ENCODE results near the gene CFDP1.

Gene CFDP1

DNA sequence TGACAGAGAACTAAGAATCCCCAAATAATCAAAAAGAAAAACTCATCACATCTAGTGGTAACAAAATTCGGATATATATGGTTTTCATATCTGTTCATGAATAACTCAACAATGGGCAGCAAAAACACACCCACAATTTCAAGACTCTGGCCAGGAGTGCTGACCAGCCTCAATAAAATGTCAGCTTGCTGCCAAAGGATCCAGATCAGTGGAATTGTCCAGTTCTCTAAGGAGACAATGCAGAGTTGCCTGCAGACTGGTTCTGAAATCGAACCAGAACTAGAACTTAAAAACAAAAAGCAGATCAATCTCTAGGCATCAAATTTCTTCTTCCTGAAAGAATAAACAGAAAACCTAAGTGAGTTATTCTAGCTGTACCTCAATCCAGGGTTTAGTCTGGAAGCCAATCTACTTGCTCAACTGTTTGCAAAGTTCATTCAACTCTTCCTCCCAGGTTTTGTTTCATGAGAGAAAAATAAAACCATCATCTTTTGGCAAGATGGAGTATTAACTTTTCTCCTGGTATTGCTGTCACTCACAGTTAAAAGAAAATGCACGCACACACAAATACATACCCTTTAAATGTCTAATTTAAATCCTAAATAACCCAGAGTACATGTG lies 61.0 kb downstream of the CFDP1 start:
- no peak for DNase-seq (ENCODE audit: low spot score)

- no peak for DNase-seq (ENCODE audit: low spot score)
These were observed 62.1 kb downstream of the CFDP1 start for GRCh38 chr16:75371171-75371570.

GRCh38 chr16:75364286-75364791 lies 69.0 kb downstream of the CFDP1 start:
- no peak for DNase-seq (ENCODE audit: low spot score)

GRCh38 chr16:75362846-75363245 lies 70.5 kb downstream of the CFDP1 start:
- no peak for DNase-seq (ENCODE audit: low spot score)

DNA sequence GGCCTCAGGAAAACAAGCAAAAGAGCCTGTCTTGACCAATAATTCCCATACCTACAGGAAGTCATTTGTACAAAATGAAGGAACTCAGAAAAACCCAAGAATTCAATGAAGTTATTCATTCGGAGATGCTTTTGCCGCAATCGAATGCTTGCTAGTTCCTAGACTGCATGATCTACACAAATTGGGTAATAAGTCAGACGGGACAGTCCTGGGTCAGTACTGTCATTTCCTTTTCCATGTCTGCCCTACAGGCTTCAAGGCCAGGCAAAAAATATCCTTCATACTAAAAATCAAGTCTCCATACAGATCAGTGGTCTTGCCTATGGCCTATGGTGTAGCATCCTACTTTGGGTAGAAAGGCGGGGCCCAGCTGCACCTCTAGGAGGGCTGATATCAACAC lies 71.4 kb downstream of the CFDP1 start:
- DNase-seq (ENCODE audit: low spot score), result no peak

GRCh38 chr16:75354170-75354569 lies 79.1 kb downstream of the CFDP1 start:
- no peak for DNase-seq (ENCODE audit: low spot score)

DNA sequence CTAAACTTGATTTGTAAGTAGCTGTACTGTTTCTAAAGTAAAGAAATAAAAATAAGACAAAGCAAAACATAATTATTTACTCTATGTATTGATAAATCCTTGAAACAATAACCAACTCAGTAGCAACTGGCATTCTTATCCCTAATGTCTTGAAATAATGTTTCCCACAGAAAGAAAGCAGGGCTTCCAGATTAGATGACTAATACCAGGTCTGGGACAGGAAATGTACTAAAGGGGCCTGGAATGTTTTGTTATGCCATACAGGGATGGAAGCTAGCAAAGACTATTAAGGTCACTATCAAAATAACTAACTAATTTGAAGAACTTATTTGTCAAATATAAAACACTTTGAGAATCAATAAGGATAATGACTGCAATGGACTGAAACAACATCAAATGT lies 82.1 kb downstream of the CFDP1 start:
- no peak for DNase-seq (ENCODE audit: low spot score)

GRCh38 chr16:75345711-75346110 lies 87.6 kb downstream of the CFDP1 start:
- no peak for DNase-seq (ENCODE audit: low spot score)

DNA sequence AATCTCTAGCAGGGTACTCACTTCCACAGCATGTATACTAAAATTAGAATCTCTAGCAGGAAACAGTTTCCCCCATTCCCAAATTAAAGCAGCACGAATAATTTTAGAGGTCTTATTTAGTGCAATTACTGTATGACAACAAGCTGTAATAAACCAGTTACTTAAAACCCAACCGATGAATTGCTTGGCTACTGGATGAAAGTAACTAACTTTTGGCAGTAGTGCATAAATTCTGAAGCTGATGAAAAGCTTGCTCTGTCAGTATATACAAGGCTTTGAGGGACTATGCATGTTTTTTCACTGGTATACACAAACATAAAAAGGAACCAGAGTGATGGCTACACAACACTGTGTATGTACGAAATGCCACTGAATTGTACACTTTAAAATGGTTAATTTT lies 89.4 kb downstream of the CFDP1 start:
- DNase-seq (ENCODE audit: low spot score), result no peak

GRCh38 chr16:75343286-75343685 lies 90.0 kb downstream of the CFDP1 start:
- DNase-seq (ENCODE audit: low spot score), result no peak

- no peak for DNase-seq (ENCODE audit: low spot score)
These were observed 90.9 kb downstream of the CFDP1 start for GRCh38 chr16:75342308-75342811.

DNA sequence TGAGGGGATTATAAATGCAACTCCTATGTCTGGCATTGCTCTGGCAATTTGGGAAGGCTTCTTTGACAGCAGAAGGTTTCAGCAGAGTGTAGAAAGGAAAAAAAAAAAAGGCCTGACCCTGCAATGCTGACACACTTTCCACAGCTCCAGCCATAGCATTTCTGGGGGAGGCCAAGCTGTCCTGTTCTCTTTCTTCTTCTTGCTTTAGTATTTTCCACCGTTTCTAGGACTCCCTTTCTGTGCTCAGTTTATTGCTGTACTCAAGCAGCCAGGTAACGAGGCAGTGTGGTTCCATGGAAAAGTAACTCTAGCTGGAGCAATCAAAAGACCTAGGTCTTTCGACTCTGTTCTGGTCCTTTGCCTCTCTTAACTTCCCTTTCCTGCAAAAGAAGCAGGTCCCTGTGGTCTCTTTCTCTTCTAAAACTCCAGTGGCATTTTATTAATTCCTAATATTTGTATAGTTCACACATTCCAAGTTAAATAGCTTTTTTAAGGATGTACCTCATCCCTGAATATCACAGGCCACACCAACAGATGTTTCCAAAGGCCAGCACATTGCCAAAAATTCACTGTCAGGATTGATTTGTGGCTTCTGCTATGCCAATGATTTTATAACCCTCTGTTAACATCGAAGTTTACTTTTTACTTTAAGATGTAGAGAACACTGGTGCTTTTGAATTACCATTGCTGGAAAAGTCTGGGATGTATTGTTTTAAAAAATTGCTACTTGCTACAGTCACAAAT lies 91.6 kb downstream of the CFDP1 start:
- no peak for DNase-seq (ENCODE audit: low spot score)

DNA sequence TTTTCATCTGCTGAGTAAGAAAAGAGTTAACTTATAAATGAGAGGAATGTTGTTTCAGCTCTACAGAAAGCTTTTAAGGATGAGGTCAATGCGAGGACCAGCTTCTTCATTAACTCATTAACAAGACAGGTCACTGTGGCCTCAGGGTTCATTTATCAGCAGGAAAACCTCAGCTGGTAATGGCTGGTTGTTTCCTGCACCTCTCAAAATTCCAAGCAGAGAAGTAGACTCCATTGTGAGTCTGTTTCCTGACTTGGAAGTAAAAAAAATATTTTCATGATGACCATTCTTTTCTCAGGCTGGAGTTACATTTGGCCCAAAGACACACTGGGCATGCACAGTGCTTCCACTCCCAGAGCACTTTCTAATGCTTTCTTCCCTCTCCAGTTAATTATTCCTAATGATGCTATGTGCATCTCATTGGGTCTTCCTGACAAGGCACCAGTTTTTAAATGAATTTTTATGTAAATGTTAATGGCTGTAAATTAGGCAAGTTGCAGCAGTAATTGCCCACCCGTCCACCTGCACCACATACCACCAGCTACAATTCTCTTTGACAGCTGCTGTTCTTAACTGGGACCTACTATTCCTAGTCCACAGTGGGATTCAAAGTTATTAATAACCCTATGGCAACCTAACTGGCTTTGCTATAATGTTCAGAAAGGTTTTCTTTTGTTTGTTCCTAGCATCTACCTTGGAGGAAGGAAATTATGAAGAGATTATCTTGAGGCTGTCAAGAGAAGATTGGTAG lies 92.4 kb downstream of the CFDP1 start:
- no peak for DNase-seq (ENCODE audit: low spot score)

DNA sequence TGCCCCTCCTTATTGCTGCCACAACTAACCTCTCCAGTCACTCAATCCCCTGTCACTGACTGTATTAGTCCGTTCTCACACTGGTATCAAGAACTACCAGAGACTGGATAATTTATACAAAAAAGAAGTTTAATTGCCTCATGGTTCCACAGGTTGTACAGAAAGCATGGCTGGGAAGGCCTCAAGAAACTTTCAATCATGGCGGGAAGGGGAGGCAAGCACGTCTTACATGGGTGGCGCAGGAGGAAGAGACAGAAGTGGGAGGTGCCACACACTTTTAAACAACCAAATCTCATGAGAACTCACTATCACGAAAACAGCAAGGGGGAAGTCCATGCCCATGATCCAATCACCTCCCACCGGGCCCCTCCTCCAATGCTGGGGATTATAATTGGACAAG lies 95.9 kb downstream of the CFDP1 start:
- DNase-seq (ENCODE audit: low spot score), result no peak

- DNase-seq (ENCODE audit: low spot score), result no peak
These were observed 96.8 kb downstream of the CFDP1 start for GRCh38 chr16:75336521-75336920.

DNA sequence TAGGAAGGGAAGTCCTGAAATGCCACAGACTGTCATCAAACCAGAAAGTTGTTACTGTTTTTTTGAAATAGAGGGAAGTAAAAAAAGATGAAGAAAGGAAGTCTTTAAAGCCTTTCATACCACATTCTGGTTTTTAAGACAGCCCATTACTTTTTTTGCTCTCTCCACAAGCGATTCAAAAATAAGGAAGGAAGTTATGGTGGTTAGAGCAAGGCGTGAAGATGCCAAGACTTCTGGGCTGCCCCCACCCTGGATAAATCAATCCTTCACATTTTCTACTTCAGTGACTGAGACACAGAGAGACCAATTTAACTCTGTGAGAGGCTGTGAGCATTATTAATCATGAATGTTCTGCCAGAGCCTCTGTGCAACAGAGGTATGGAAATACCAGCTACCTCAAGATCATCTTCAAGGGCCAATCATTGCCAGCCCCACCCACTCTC lies 99.6 kb downstream of the CFDP1 start:
- DNase-seq (ENCODE audit: low spot score), result no peak

- no peak for DNase-seq (ENCODE audit: low spot score)
These were observed 103.4 kb downstream of the CFDP1 start for GRCh38 chr16:75329943-75330342.

- peak; percentile 14 for DNase-seq (ENCODE audit: low spot score)
These were observed 107.0 kb downstream of the CFDP1 start for GRCh38 chr16:75326333-75326732.

GRCh38 chr16:75323933-75324332 lies 109.4 kb downstream of the CFDP1 start:
- DNase-seq (ENCODE audit: low spot score), result no peak

DNA sequence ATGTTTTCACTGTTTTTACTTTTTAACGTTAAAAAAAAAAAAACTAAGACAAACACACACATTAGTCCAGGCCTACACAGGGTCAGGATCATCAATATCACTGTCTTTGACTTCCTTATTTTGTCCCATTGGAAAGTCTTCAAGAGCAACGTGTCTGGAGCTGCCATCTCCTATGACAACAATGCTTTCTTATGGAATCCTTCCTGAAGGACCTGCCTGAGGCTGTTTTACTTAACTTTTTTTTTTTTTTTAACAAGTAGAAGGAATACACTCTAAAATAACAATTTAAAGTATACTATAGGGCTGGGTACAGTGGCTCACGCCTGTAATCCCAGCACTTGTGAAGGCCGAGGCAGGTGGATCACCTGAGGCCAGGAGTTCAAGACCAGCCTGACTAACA lies 110.1 kb downstream of the CFDP1 start:
- no peak for DNase-seq (ENCODE audit: low spot score)

GRCh38 chr16:75322740-75323139 lies 110.6 kb downstream of the CFDP1 start:
- no peak for DNase-seq (ENCODE audit: low spot score)

DNA sequence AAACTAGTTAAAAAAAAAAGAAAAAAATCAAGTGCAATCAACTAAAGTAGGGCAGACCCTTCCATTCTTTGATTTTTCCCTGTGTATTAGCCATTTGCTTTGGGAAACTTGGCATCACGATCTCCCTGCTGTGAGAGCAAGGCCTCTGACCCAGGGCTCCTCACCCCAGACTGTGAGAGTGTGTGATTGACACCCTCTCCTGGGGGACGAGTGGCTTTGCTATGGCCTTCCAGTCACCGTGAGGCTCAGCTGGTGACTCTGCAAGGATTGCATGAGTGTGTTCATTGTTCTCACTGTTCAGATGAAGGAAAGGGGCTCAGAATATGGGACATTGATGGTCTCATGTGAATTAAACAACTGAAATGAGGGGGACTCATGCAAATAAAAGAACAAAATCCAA lies 112.9 kb downstream of the CFDP1 start:
- no peak for DNase-seq (ENCODE audit: low spot score)
